Measurements from ENCODE around the gene HDGFL3.
"Not testable (repeated sequence)": the region's sequence is repeated elsewhere in the genome, so short reads cannot be mapped to it uniquely, and the experiment has no call there.

Gene HDGFL3

GRCh38 chr15:83207660-83208366 is at the start of gene HDGFL3:
HDGFL3 (minus strand) TSS chr15:83207823; CDS start chr15:83207414, 409 bp downstream.
- DNase-seq, result peak; percentile 52

- DNase-seq, result no peak
Observed at GRCh38 chr15:83250781-83251180, 43.2 kb upstream of the HDGFL3 start.

- no peak for DNase-seq
Observed at GRCh38 chr15:83249030-83249343, 41.4 kb upstream of the HDGFL3 start.

GRCh38 chr15:83248151-83249029 is 40.8 kb upstream of the HDGFL3 start:
- peak; percentile 23 for DNase-seq

GRCh38 chr15:83243634-83244033 is 36.0 kb upstream of the HDGFL3 start:
- no peak for DNase-seq

- no peak for DNase-seq
Observed at GRCh38 chr15:83230242-83230641, 22.6 kb upstream of the HDGFL3 start.

- DNase-seq, result no peak
Observed at GRCh38 chr15:83225449-83225848, 17.8 kb upstream of the HDGFL3 start.

GRCh38 chr15:83221781-83222180 is 14.2 kb upstream of the HDGFL3 start:
- not testable (repeated sequence) for DNase-seq

GRCh38 chr15:83219026-83219425 is 11.4 kb upstream of the HDGFL3 start:
- no peak for DNase-seq

GRCh38 chr15:83215306-83215705 is 7.7 kb upstream of the HDGFL3 start:
- DNase-seq, result no peak

GRCh38 chr15:83210619-83211018 is 3.0 kb upstream of the HDGFL3 start:
- no peak for DNase-seq

- DNase-seq, result no peak
Observed at GRCh38 chr15:83209333-83209732, 1.7 kb upstream of the HDGFL3 start.

GRCh38 chr15:83208367-83208661 is 691 bp upstream of the HDGFL3 start:
- DNase-seq, result no peak

GRCh38 chr15:83207009-83207659 is 489 bp downstream of the HDGFL3 start:
- peak; percentile 14 for DNase-seq

- peak; percentile 2 for DNase-seq
Observed at GRCh38 chr15:83206526-83207008, 1.1 kb downstream of the HDGFL3 start.

- DNase-seq, result no peak
Observed at GRCh38 chr15:83205725-83206324, 1.8 kb downstream of the HDGFL3 start.

GRCh38 chr15:83204697-83205096 is 2.9 kb downstream of the HDGFL3 start:
- no peak for DNase-seq

GRCh38 chr15:83203543-83203942 is 4.1 kb downstream of the HDGFL3 start:
- DNase-seq, result no peak

- no peak for DNase-seq
Observed at GRCh38 chr15:83200589-83200988, 7.0 kb downstream of the HDGFL3 start.

- no peak for DNase-seq
Observed at GRCh38 chr15:83200162-83200561, 7.5 kb downstream of the HDGFL3 start.

- no peak for DNase-seq
Observed at GRCh38 chr15:83199288-83199687, 8.3 kb downstream of the HDGFL3 start.

- DNase-seq, result no peak
Observed at GRCh38 chr15:83198476-83198875, 9.1 kb downstream of the HDGFL3 start.

GRCh38 chr15:83194528-83194927 is 13.1 kb downstream of the HDGFL3 start:
- no peak for DNase-seq
